ENCODE data around the gene LEPR.
"Not testable (repeated sequence)": the region's sequence is repeated elsewhere in the genome, so short reads cannot be mapped to it uniquely, and the experiment has no call there.

LEPR gene

GRCh38 chr1:65420590-65421350, at the start of gene LEPR, which contains the start of gene LEPROT:
TSS of gene LEPR (plus strand) at chr1:65420668. CDS start at chr1:65565566, 144,898 bp downstream.
TSS of gene LEPROT (plus strand) at chr1:65420668. CDS start at chr1:65420725, 57 bp downstream.
- no peak for DNase-seq

GRCh38 chr1:65371544-65371943, 48.9 kb upstream of the LEPR start:
- no peak for DNase-seq

GRCh38 chr1:65372557-65372956, 47.9 kb upstream of the LEPR start:
- no peak for DNase-seq

DNA sequence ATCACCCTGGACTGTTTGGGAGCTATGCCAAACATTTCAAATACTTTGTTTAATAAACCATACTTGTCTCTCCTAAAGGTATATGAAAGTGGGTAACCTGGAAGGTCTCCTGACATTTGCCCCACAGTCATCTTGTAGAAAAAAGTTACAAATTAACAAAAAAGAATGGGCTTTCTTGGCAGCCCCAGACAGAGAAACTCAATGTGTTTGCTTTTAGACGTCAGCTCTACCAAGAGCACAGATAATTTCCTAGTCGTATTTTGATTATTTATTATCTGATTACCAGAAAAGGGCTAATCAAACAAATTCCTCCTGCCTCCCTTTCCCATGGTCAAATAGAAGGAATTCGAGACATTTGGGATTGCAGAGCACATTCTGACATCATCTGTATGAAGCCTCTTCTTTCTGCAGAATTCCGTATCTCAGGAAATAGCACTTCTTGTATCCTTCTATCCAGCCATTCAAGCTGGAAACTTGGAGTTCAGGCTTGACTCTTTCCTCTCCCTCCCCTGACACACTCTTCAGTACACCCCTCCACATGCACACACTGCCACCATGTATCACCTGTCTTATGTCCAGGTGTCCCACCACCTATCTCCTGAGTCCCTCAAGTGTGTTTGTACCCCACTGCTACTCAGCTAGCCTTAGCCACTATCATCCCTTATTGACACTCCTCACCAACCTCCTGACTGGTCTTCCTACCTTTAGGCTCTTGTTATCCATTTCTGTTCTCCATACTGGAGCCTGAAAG, 42.8 kb upstream of the LEPR start:
- DNase-seq, result no peak

- no peak for DNase-seq
Observed at GRCh38 chr1:65378247-65378946, 42.1 kb upstream of the LEPR start.

- not testable (repeated sequence) for DNase-seq
Observed at GRCh38 chr1:65384426-65384825, 36.0 kb upstream of the LEPR start.

DNA sequence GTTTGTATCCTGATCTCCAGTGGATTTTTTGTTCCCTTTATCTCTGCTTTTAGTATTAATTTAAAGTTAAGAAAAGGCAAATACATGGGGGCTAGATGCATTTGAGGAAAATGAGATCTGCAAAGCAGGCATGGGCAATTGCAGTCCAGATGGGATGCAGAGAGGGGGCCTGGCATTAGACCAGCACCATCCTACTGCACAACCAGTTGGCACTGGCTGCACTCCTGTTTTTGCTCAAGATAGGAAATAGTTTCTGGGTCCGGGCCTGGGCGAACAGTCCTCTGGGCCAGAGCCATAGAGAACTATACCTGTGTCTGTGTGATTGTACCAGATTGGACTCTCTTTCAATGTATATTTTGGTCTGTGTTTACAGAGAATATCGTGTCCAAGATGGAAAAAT, 34.0 kb upstream of the LEPR start:
- no peak for DNase-seq

GRCh38 chr1:65387821-65388220, 32.6 kb upstream of the LEPR start:
- DNase-seq, result no peak

GRCh38 chr1:65388908-65389695, 31.4 kb upstream of the LEPR start:
- DNase-seq, result no peak

GRCh38 chr1:65392497-65392896, 28.0 kb upstream of the LEPR start:
- DNase-seq, result no peak

GRCh38 chr1:65393347-65393746, 27.1 kb upstream of the LEPR start:
- peak; percentile 85 for DNase-seq

DNA sequence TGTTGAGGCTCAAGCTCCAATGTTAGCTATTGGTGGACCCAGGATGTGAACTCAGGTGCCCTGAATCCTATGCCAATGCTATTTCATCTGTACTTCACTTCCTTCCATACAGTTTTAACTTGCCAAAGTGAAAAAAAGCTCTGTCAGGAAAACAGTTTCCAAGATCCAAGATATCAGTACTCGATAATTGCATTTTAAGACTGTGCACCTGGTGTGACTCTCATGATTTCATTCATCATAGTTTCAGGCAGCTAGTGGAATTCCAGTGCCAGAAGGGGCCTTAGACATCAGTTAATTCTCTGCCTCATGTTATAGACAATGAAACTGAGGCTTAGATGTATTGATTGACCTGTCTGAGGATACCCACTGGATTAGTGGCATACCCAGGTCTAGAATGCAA, 26.5 kb upstream of the LEPR start:
- no peak for DNase-seq

- DNase-seq, result peak; percentile 90
Observed at GRCh38 chr1:65395887-65396612, 24.4 kb upstream of the LEPR start.

GRCh38 chr1:65398083-65398482, 22.4 kb upstream of the LEPR start:
- DNase-seq, result no peak

- DNase-seq, result no peak
Observed at GRCh38 chr1:65399003-65399402, 21.5 kb upstream of the LEPR start.

DNA sequence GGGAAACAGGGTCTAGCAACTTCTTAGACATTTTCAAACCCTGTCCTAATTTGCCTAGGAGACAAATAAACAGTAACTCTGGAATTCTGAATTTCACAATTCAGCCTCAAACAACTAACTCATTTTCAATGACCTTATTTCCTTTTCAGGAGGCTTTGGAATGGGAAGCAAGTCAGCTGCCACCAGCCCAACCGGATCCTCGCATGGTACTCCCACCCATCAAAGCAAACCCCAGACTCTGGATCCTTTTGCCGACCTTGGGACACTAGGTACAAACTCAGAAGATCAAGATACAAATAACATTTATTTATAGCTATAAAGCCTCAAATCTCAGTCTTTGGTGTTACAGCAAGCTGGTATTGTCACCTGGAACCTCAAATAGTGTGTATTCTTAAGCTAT, 18.9 kb upstream of the LEPR start:
- no peak for DNase-seq

- DNase-seq, result no peak
Observed at GRCh38 chr1:65404941-65405340, 15.5 kb upstream of the LEPR start.

DNA sequence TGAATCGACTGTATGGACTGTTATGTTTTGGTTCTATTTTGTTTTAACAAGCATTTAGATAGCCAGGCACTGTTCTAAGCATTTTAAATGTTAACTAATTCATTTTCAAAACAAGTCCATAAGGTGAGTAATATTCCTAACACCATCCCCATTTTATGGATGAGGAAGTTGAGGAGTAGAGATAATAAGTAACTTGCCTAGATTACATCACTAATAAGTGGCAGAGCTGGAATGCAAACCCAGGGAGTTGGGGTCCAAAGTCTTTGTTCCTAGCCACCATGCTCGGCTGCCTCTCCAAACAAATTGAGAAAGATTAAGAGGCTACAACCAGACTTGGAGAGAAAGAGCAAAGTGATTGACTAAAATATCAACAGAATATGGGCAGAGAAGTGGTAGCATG, 12.6 kb upstream of the LEPR start:
- no peak for DNase-seq

GRCh38 chr1:65409314-65409713, 11.2 kb upstream of the LEPR start:
- DNase-seq, result no peak

DNA sequence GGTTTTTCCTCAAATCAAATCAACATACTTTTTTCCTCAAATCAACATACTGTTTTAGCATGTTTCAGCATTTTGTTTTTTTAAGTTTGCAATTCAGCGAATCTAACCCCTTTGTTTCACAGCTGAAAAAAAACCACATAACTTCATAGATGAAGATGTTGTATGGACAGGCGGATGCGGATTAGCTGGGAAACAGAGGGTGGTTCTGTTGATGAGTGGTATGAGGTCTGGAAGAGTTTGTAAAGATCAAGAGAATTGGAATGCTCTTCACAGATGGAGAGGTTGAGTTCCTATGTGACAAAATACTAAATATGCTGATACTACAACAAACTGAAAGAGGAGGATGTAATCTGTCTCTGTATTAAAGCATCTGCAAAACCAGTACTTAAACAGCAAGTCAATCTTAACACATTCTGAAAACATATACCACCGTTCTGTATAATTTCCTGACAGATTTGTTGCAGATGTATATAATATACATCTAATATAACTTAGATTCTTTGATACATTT, 10.6 kb upstream of the LEPR start:
- no peak for DNase-seq

DNA sequence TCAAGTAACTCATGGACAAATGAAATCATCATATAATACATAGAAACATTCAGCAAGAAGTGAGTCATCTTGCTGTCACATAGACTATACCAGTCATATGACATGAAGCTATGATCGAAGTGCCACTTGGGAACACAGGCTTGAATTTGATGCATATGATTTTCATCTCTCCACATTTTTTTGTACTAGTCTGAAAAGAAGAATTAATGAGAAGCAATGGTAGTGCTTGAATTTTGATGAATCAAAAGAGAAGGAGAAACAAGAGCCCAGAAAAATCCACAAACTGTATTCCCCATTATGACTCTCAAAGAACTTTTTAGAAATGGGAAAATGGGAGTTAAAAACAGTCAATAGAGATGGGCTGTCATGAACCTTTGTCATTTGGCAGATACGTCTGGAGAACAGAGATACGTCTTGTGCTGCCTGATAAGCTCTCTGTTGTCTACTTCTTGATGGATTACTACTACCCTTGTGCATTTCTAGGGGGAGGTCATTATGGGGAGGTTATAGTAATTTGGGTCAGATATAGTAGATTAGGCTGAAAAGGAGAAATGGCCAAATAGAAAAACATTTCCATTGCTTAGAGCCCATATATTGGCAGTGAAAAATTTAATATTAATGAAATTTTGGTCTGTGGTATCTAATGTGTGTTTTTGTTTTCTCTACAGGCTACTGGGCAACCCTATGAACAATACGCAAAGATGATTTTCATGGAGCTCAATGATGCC, 8.0 kb upstream of the LEPR start:
- peak; percentile 47 for DNase-seq
